Retina (tissue), 1 donor: ENCODE measurements around the gene CYP24A1.

ENCODE experiments used
- DNase-seq: peaks from one replicate; pipeline ENCODE4 v3.0.0-alpha.2; 2016

The CYP24A1 gene

GRCh38 chr20:54110457-54110856 lies 63.3 kb downstream of the CYP24A1 start:
- no peak for DNase-seq

- DNase-seq, result no peak
Observed at GRCh38 chr20:54110041-54110440, 63.7 kb downstream of the CYP24A1 start.

DNA sequence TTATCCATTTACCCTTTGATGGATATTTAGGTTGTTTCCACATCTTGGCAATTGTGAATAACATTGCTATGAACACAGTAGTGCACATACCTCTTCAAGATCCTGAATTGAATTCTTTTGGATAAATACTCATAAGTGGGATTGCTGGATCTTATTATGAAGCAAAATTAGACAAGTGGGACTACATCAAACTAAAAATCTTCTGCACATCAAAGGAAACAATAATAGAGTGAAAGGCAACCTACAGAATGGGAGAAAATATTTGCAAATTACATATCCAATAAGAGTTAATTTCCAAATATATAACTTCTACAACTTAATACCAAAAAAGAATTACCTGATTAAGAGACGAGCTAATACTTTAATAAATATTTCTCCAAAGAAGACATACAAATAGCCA lies 65.0 kb downstream of the CYP24A1 start:
- DNase-seq, result no peak

GRCh38 chr20:54108326-54108642 lies 65.5 kb downstream of the CYP24A1 start:
- no peak for DNase-seq

GRCh38 chr20:54107600-54108325 lies 66.0 kb downstream of the CYP24A1 start:
- DNase-seq, result no peak

DNA sequence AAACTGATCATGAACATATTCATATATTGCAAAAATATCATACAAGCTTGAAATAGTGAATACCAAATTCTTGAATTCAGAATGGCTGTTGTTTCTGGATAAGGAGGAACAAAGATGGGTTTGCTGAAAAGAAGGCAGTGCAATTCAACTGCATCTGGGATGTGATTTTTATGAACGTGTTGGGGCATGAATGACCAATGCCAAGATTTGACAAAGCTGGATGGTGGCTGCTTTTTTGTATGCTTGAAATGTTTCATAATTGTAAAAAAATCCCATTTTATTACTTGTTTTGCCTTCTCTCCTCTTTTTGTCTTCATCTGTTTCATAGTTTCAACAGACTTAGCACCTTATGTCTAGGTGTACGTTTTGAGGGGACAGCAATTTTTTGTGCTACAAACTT lies 66.6 kb downstream of the CYP24A1 start:
- DNase-seq, result no peak

- no peak for DNase-seq
Observed at GRCh38 chr20:54106162-54106561, 67.6 kb downstream of the CYP24A1 start.

DNA sequence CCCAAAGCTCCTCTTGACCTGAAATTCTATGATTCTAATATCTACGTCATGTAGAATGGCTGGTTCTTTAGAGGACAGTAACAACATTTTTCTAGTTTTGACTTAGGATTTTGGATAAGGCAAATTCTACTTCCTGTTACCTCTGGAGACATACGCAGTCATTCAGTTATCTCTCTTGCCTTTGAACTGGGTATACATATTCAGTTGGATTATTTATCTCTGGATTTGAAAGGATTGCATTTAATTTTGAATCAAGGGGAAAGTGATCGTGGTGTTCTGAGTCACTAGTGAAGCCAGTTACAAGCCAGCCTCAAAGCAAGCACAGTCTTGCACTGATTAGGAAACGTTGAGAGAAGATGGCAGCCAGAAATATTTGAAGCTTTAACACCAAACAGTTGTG lies 68.1 kb downstream of the CYP24A1 start:
- DNase-seq, result no peak

GRCh38 chr20:54104781-54105180 lies 69.0 kb downstream of the CYP24A1 start:
- no peak for DNase-seq

- DNase-seq, result no peak
Observed at GRCh38 chr20:54103762-54104600, 69.8 kb downstream of the CYP24A1 start.
